Loucy (cell line): ENCODE data around the gene NR2C1.

Experiments used
- H2AFZ ChIP-seq: fragments of 200-600 bp; sonication (generic); 2 replicates; pipeline ENCODE4 v1.6.0; 2016; ENCODE audit warnings: antibody characterized with exemption, mild to moderate bottlenecking, low read length, moderate library complexity
- H3F3A ChIP-seq: fragments of 200-600 bp; 2 replicates; pipeline ENCODE4 v1.6.0; 2016; ENCODE audit warnings: antibody characterized with exemption, low read depth, mild to moderate bottlenecking
- H3K27me3 ChIP-seq: fragments of 200-600 bp; sonication (generic); 2 replicates; pipeline ENCODE4 v1.6.1; 2014; ENCODE audit warnings: low read length, mild to moderate bottlenecking; ENCODE audit not compliant: insufficient read depth, poor library complexity, severe bottlenecking
- H3K36me3 ChIP-seq: fragments of 200-600 bp; sonication (generic); 2 replicates; pipeline ENCODE4 v1.6.1; 2016; ENCODE audit warnings: low read length; ENCODE audit not compliant: insufficient read depth
- H3K4me1 ChIP-seq: fragments of 200-600 bp; sonication (generic); 2 replicates; pipeline ENCODE4 v1.5.1; 2014; ENCODE audit warnings: low read length, mild to moderate bottlenecking; ENCODE audit not compliant: insufficient read depth, poor library complexity, severe bottlenecking
- H3K4me2 ChIP-seq: fragments of 200-600 bp; sonication (generic); 2 replicates; pipeline ENCODE4 v1.6.0; 2014; ENCODE audit warnings: antibody characterized with exemption, low read length, low read depth, mild to moderate bottlenecking; ENCODE audit not compliant: poor library complexity, severe bottlenecking
- H3K4me3 ChIP-seq: fragments of 200-600 bp; sonication (generic); 2 replicates; pipeline ENCODE4 v1.5.1; 2014; ENCODE audit warnings: low read length, mild to moderate bottlenecking, mixed read lengths; ENCODE audit not compliant: poor library complexity, severe bottlenecking
- H3K79me2 ChIP-seq: fragments of 200-600 bp; sonication (generic); 2 replicates; pipeline ENCODE4 v1.6.1; 2014; ENCODE audit warnings: low read length; ENCODE audit not compliant: insufficient read depth
- H3K9ac ChIP-seq: fragments of 200-600 bp; sonication (generic); 2 replicates; pipeline ENCODE4 v1.6.0; 2014; ENCODE audit warnings: mild to moderate bottlenecking, low read depth, low read length, moderate library complexity; ENCODE audit not compliant: poor library complexity, severe bottlenecking
- H3K9me2 ChIP-seq: fragments of 200-600 bp; sonication (generic); replicated peaks from 2 replicates; pipeline ENCODE4 v1.6.1; 2016; ENCODE audit warnings: low read depth, low read length, mixed read lengths
- H3K9me3 ChIP-seq: fragments of 200-600 bp; sonication (generic); 2 replicates; pipeline ENCODE4 v1.6.1; 2014; ENCODE audit warnings: mild to moderate bottlenecking, antibody characterized with exemption, low read length, low read depth; ENCODE audit not compliant: insufficient read depth
- H4K20me1 ChIP-seq: fragments of 200-600 bp; sonication (generic); 2 replicates; pipeline ENCODE4 v1.6.0; 2014; ENCODE audit warnings: antibody characterized with exemption, low read length, mild to moderate bottlenecking; ENCODE audit not compliant: insufficient read depth, poor library complexity, severe bottlenecking
- CTCF ChIP-seq: fragments of 200-600 bp; sonication (generic); conservative IDR thresholded peaks from 2 replicates; pipeline ENCODE4 v1.5.1; 2014; ENCODE audit warnings: mild to moderate bottlenecking, antibody characterized with exemption, low read length
- EZH2phosphoT487 ChIP-seq: fragments of 200-600 bp; IDR thresholded peaks from 2 replicates; pipeline ENCODE4 v1.6.1; 2018; ENCODE audit warnings: antibody characterized with exemption, mild to moderate bottlenecking, moderate library complexity, borderline replicate concordance

The NR2C1 gene

GRCh38 chr12:94977766-94978468 is 95.5 kb downstream of the NR2C1 start:
- no peak overlapping the region for H3K4me3 ChIP-seq
- no peaks in the 10 kb centered on the region for H3K27me3 ChIP-seq
- no peaks in the 10 kb centered on the region for H3K9me3 ChIP-seq
- TF ChIP-seq EZH2phosphoT487 (no peak), CTCF (no peak)
- H3K9ac ChIP-seq, result no peak overlapping the region
- peaks cover 12% of the 10 kb centered on the region for H3K4me1 ChIP-seq
- H4K20me1 ChIP-seq, result peaks cover 14% of the 10 kb centered on the region
- no peak overlapping the region for H2AFZ ChIP-seq
- H3F3A ChIP-seq, result no peaks in the 10 kb centered on the region
- no peaks in the 10 kb centered on the region for H3K9me2 ChIP-seq
- peaks cover 10% of the 10 kb centered on the region; the same call in 1 of the 2 replicates for H3K36me3 ChIP-seq
- peaks cover 44% of the 10 kb centered on the region for H3K79me2 ChIP-seq
- H3K4me2 ChIP-seq, result no peak overlapping the region

GRCh38 chr12:94973221-94973620 is 100.2 kb downstream of the NR2C1 start:
- Histone ChIP-seq H3K79me2 (peaks cover 39% of the 10 kb centered on the region), H3K4me3 (no peak overlapping the region), H3K9me2 (no peaks in the 10 kb centered on the region), H2AFZ (no peak overlapping the region), H3K36me3 (peaks cover 23% of the 10 kb centered on the region), H3K9me3 (no peaks in the 10 kb centered on the region), H4K20me1 (peaks cover 5% of the 10 kb centered on the region), H3K4me1 (peaks cover 16% of the 10 kb centered on the region), H3K9ac (no peak overlapping the region), H3K27me3 (no peaks in the 10 kb centered on the region), H3F3A (no peaks in the 10 kb centered on the region), H3K4me2 (no peak overlapping the region)
- TF ChIP-seq EZH2phosphoT487 (no peak), CTCF (no peak)

GRCh38 chr12:94972795-94973194 is 100.6 kb downstream of the NR2C1 start:
- peaks cover 23% of the 10 kb centered on the region for H3K36me3 ChIP-seq
- no peaks in the 10 kb centered on the region for H3K9me2 ChIP-seq
- H3F3A ChIP-seq, result no peaks in the 10 kb centered on the region
- TF ChIP-seq EZH2phosphoT487, result no peak
- TF ChIP-seq CTCF, result no peak
- H3K4me3 ChIP-seq, result no peak overlapping the region
- no peaks in the 10 kb centered on the region for H3K27me3 ChIP-seq
- H3K9ac ChIP-seq, result no peak overlapping the region
- no peak overlapping the region for H3K4me2 ChIP-seq
- peaks cover 5% of the 10 kb centered on the region for H4K20me1 ChIP-seq
- peaks cover 16% of the 10 kb centered on the region for H3K4me1 ChIP-seq
- peaks cover 39% of the 10 kb centered on the region for H3K79me2 ChIP-seq
- H2AFZ ChIP-seq, result no peak overlapping the region
- H3K9me3 ChIP-seq, result no peaks in the 10 kb centered on the region
